NCI-H446 (cell line): ENCODE measurements around the gene PRDM16.
A peak's percentile ranks its signal among the peaks of the same experiment; 100 is the strongest.

Source experiments
- DNase-seq, 2 experiments: peaks; one replicate each; lab custom pipeline; 2025; lab: John Stamatoyannopoulos, UW

PRDM16 gene

GRCh38 chr1:3306583-3307291 is 237.7 kb downstream of the PRDM16 start:
- DNase-seq = no peak

DNA sequence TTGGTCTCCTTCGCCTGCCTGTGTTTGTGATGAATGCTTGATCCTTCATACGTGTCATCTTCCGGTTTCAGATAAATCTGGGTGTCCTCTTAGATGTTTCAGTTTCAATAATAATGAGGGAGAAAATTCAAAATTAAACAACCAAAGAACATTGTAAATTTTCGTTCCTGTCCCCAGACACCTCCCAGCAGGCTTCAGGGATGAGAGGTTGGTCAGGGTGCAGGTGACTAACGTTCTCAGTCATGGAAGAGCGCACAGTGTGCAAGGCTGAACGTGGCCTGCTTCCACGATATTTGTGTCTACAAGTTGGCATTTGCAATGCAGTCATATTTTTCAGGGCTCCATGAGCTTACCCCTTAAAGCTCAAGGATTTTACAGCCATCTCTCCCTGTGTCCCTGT is 238.4 kb downstream of the PRDM16 start:
- DNase-seq = no peak

GRCh38 chr1:3308053-3308452 is 239.1 kb downstream of the PRDM16 start:
- no peak for DNase-seq

GRCh38 chr1:3310718-3311400 is 241.9 kb downstream of the PRDM16 start:
- DNase-seq = no peak

- DNase-seq = no peak
Observed at GRCh38 chr1:3311711-3312110, 242.7 kb downstream of the PRDM16 start.

GRCh38 chr1:3312310-3312897 is 243.4 kb downstream of the PRDM16 start:
- DNase-seq = no peak

DNA sequence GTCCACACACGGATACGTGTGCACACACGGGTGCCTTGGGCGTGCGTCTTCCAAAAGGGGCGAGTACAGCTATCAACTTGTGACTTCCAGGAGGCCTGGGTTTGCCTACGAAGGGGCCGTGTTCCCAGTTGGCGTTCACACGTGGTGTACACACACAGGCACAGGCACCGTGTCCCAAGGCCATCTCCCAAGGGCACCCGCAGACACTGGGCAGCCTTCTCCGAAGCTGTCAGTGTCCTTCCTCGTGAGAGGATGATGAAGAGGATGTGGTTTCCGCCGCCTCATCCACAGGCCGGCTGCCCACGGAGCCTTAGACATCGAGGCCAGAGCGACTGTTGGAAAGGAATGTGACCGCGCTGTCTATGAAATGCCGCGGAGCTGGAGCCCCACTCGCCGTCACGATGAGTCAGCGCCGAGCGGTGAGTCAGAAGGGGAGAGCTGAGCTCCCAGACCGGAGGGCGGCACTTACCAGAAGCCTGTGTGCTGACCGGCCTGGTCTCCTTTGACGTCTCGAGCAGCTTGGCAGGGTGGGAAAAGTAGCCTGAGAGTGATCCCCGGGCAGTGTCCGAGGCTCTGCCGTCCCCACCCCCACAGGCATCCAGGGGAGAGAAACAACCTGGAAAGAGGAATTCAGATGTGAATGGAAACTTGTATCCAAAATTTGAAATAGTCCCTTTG is 244.0 kb downstream of the PRDM16 start:
- no peak for DNase-seq

- DNase-seq = no peak
Observed at GRCh38 chr1:3313576-3313950, 244.6 kb downstream of the PRDM16 start.

DNA sequence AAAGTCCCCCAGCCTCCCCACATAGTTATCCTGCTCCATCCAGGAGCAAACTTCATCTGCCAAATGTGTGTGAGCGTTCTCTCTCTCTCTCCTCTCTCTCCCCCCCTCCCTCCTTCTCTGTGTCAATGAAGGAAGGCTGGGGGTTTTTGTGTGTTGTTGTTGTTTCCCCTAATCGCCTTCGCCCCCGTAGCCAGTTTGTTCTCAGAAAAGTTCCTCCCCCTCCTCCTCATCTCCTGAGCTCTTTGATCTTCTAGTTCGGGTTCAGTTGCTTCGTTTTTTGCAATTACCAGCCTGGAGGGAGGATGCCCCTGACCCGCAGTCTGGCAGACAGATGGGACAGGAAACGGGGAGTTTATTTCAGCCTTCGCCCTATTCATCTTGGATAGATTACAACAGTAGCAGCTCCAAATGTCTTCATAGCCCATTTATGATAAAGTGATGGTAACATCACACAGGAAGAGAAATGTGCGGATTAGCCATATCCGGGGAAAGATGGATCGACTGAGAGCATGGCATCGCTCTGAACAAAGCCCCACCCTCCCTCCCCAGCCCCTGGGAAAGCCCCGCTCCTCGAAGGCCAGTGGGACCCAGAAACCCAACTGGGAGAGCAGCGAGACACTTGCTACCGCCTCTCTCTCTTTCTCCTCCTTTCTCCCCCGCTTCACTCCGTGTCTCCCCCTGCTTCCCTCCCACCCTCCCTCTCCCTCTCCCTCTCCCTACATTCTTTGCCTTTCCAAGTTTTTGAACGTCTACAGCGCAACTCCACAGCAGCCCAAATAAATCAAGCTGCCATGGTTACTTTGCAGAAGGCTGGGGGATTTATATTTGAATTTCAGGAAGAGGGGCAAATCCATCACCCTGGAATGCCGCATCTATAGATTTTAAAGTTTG is 245.7 kb downstream of the PRDM16 start:
- DNase-seq = no peak

GRCh38 chr1:3315399-3316339 is 246.7 kb downstream of the PRDM16 start:
- DNase-seq = no peak

GRCh38 chr1:3316340-3316943 is 247.4 kb downstream of the PRDM16 start:
- no peak for DNase-seq

- DNase-seq = no peak
Observed at GRCh38 chr1:3317456-3317855, 248.5 kb downstream of the PRDM16 start.

DNA sequence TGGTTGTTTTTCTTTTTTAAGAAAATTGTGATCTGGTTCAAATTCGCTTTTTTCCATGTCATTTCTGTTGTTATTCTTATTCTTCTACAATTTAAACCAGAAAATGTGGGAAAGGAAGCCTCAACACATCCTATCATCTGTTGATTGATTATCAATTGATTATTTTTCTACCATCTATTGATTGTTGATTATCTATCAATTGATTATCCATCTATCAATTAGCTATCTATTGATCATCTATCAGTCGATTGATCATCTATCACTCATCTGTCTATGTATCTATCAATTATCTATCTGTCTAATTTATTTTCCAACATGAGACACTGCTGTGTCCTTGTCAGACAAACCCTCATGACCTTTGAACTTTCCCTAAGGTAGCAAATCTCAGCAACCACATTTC is 249.3 kb downstream of the PRDM16 start:
- DNase-seq = no peak

DNA sequence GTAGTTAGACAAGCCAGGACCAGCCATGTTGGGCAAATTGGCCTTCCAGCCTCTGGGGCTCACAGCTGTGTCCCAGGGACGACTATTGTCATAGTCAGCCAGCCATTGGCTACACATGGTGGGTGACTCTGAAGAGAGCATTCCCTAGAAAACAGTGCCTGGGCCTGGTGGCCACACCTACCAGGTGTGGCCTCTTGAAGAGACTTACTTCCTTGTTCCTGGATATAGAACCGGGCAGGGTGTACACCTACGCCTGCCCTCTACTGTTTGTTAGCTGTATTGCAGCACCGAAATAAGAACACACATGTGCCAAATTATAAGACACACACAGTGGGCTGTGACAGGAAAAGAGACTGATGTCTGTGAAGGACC is 250.9 kb downstream of the PRDM16 start:
- peak; percentile 7 to 58 for DNase-seq

- no peak for DNase-seq
Observed at GRCh38 chr1:3320246-3321152, 251.5 kb downstream of the PRDM16 start.

DNA sequence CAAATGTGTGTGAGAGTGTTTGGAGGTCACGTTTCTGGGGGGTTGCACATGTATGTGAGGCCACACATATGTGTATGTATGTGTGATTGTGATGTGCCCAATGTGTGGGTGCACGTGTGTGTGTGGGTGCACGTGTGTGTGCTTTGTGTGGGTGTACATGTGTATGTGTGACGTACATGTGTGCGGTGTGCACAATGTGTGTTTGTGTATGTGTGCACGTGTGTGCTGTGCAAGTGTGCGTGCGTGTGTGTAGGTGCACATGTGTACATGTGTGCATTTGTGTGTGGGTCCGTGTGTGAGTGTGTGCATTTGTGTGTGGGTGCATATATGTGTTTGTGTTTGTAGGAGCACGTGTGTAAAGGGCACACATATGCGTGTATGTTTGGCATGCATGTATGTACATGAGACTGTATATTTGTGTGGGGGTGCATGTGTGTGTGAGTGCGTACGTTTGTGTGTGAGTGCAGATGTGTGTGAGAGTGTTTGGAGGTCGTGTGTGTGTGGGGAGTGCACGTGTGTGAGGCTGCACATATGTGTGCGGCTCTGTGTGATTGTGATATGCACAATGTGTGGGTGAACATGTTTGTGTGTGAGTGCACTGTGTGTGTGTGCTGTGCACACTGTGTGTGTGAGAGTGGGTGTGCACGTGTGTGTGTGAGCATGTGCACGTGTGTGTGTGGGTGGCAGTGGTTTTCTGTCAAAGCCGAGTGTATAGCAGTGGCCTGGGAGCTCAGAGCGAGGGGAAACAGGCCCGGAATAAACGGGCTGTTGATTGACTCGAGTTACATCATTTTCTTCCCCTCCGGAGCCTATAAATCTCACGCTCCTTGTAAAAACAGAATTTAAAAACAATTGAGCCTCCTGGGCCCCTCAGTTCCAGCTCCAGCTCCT is 252.8 kb downstream of the PRDM16 start:
- DNase-seq = no peak

DNA sequence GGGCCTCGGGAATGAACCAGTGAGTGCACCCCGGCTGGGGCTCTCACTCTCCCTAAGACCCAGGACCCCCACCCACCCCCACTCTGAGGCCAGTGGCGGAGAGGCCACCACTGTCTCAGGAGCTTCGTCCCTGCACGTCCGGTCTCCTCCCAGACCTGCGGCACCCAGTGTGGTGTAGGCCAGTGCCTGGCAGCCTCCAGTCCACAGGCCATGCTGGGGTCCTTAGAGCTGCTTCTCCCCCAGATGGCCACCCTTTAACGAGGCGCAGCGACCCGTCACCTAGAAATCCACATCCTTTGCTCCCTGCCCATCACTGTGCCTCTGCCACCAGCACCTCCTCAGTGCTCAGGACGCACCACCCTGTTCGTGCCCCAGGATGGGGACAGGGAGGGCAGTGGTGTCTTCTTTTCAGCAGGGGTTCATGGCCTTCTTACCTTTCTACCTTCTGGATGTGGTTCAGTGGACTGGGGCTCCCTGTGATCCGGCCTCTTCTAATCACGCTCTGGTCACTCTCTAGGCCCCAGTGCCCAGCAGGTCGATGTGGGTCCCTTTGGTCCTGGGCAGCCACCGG is 253.5 kb downstream of the PRDM16 start:
- no peak for DNase-seq
